ENCODE measurements around the gene NXPE1.

The NXPE1 gene

DNA sequence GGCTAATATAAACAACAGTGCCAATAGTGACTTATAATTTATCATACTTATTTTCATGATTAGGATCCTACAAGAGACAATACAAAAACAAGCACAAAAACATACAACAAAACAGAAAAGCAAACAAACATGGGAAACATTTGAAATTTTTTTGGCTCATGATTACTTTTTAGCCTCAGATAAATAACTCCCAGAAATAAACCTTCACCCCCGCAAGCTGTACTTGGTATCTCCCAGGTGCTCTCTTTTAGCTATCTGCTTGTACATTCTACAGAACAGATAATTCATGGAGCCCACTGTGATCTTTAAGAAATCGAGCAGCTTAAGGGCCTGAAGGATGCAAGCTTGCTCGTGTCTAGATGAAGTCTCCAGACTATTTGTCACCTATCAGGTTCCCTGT lies 35.0 kb upstream of the NXPE1 start:
- DNase-seq (no peak), ATAC-seq (replicated peaks) (no peak)
- no peak overlapping the region for H3K4me3 Mint-ChIP-seq
- no peaks in the 10 kb centered on the region for H3K36me3 Mint-ChIP-seq
- H3K4me1 Mint-ChIP-seq: no peaks in the 10 kb centered on the region
- H3K27me3 Mint-ChIP-seq: peaks cover 0 to 6% of the 10 kb centered on the region in 2 donors
- H3K27ac Mint-ChIP-seq: no peak overlapping the region
- H3K9me3 Mint-ChIP-seq: no peaks in the 10 kb centered on the region

DNA sequence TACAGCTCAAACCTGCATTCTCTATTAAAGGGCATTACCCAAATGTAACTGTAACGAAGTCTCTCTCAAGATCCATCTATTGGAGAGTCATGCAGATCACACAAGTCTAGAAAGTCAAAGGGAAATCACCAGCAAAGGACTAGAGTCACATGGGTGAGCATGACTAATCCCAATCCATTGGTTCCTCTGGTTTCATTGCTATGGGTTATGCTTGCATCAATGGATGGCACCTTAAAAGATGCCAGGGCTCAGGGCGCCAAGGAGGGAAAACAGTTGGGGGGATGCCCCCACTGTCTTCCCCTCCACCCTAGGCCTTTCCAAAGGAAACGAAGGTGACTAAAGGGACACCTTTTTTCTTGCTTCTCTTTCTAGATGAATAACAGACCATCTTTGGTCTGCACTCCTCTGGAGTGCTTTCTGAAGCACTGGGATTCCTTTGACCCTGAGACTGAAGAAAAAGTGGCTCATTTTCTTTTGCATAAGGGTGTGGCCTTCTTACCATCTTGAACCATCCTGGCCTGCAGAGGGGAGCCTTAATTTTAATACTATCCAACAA lies 27.8 kb upstream of the NXPE1 start:
- peaks cover 0 to 6% of the 10 kb centered on the region in 2 donors for H3K27me3 Mint-ChIP-seq
- H3K4me1 Mint-ChIP-seq: no peaks in the 10 kb centered on the region
- H3K9me3 Mint-ChIP-seq: peaks cover 16 to 32% of the 10 kb centered on the region in 2 donors
- no peak overlapping the region for H3K4me3 Mint-ChIP-seq
- H3K36me3 Mint-ChIP-seq: peaks cover 3 to 6% of the 10 kb centered on the region in 2 donors
- H3K27ac Mint-ChIP-seq: no peak overlapping the region
- DNase-seq (no peak), ATAC-seq (replicated peaks) (no peak)

GRCh38 chr11:114586797-114587196 lies 27.1 kb upstream of the NXPE1 start:
- H3K36me3 Mint-ChIP-seq: peaks cover 3 to 6% of the 10 kb centered on the region in 2 donors
- no peaks in the 10 kb centered on the region for H3K4me1 Mint-ChIP-seq
- H3K9me3 Mint-ChIP-seq: peaks cover 16 to 32% of the 10 kb centered on the region in 2 donors
- H3K4me3 Mint-ChIP-seq: no peak overlapping the region
- no peak for DNase-seq
- ATAC-seq (replicated peaks): no peak
- no peak overlapping the region for H3K27ac Mint-ChIP-seq
- H3K27me3 Mint-ChIP-seq: peaks cover 0 to under 1% of the 10 kb centered on the region in 2 donors

GRCh38 chr11:114571712-114572111 lies 12.0 kb upstream of the NXPE1 start:
- H3K4me3 Mint-ChIP-seq: no peak overlapping the region
- no peaks in the 10 kb centered on the region for H3K27me3 Mint-ChIP-seq
- no peaks in the 10 kb centered on the region for H3K4me1 Mint-ChIP-seq
- peaks cover 0 to 14% of the 10 kb centered on the region in 2 donors for H3K9me3 Mint-ChIP-seq
- no peak overlapping the region for H3K27ac Mint-ChIP-seq
- no peak for DNase-seq
- H3K36me3 Mint-ChIP-seq: no peaks in the 10 kb centered on the region
- ATAC-seq (replicated peaks): no peak

GRCh38 chr11:114569801-114570200 lies 10.1 kb upstream of the NXPE1 start:
- Mint-ChIP-seq H3K9me3 (peaks cover 0 to 3% of the 10 kb centered on the region in 2 donors), H3K27me3 (no peaks in the 10 kb centered on the region), H3K36me3 (no peaks in the 10 kb centered on the region), H3K4me3 (no peak overlapping the region), H3K4me1 (no peaks in the 10 kb centered on the region), H3K27ac (no peak overlapping the region)
- DNase-seq (no peak), ATAC-seq (replicated peaks) (no peak)

GRCh38 chr11:114566276-114566675 lies 6.6 kb upstream of the NXPE1 start:
- DNase-seq: no peak
- ATAC-seq (replicated peaks): no peak
- Mint-ChIP-seq H3K4me3 (no peak overlapping the region), H3K4me1 (no peaks in the 10 kb centered on the region), H3K27ac (no peak overlapping the region), H3K27me3 (no peaks in the 10 kb centered on the region), H3K36me3 (no peaks in the 10 kb centered on the region), H3K9me3 (peaks cover 0 to 5% of the 10 kb centered on the region in 2 donors)

- peaks cover 0 to 5% of the 10 kb centered on the region in 2 donors for H3K9me3 Mint-ChIP-seq
- no peaks in the 10 kb centered on the region for H3K4me1 Mint-ChIP-seq
- H3K27ac Mint-ChIP-seq: no peak overlapping the region
- no peaks in the 10 kb centered on the region for H3K36me3 Mint-ChIP-seq
- ATAC-seq (replicated peaks): no peak
- H3K27me3 Mint-ChIP-seq: no peaks in the 10 kb centered on the region
- H3K4me3 Mint-ChIP-seq: no peak overlapping the region
- no peak for DNase-seq
These were observed 5.2 kb upstream of the NXPE1 start for GRCh38 chr11:114564831-114565230.

DNA sequence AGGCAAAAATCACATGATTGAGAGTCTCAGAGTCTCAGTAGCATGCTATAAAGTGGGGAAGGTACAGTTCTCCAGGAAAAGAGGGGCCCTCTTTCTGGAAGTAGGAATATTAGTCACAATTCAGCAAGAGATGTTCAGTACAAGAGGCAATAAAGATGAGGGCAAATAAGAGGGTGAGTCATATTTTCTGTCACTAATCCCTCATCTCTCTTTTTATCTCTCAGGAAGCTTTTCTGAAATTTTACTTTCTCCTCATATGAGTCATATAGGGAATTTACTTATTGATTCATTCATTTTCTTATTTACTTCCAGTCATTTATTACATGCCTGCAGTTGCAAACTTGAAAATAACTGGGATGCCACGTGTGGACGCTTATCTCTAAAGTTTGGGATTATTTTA lies 3.4 kb upstream of the NXPE1 start:
- Mint-ChIP-seq H3K36me3 (no peaks in the 10 kb centered on the region), H3K9me3 (peaks cover 0 to 5% of the 10 kb centered on the region in 2 donors), H3K27ac (no peak overlapping the region), H3K4me1 (no peaks in the 10 kb centered on the region), H3K4me3 (no peak overlapping the region), H3K27me3 (no peaks in the 10 kb centered on the region)
- ATAC-seq (replicated peaks): no peak
- DNase-seq: no peak

GRCh38 chr11:114562166-114562916 lies 2.7 kb upstream of the NXPE1 start:
- Mint-ChIP-seq H3K9me3 (peaks cover 0 to 5% of the 10 kb centered on the region in 2 donors), H3K36me3 (no peaks in the 10 kb centered on the region), H3K27me3 (no peaks in the 10 kb centered on the region), H3K27ac (no peak overlapping the region), H3K4me1 (no peaks in the 10 kb centered on the region), H3K4me3 (no peak overlapping the region)
- ATAC-seq (replicated peaks): no peak
- no peak for DNase-seq

DNA sequence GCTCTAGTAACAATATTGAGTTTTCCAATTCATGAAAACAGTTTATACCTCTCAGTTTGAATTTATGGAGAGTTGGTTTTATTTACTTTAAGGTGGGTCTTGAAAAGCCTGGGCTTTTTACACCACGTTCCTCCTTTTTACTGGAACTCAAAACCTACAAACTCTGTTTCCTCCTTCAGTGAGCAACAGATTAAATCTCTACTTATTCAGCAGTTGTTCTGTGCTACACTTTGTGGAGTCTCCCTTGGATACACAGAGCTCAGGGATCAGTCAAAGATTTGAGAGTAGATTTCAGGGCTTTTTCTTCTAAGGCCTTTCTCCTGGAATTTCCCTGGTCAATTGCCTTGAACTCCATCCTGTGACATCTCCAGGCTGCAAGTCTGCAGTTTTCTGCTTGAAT lies 3.5 kb downstream of the NXPE1 start:
- DNase-seq (no peak), ATAC-seq (replicated peaks) (no peak)
- no peak overlapping the region for H3K4me3 Mint-ChIP-seq
- H3K27ac Mint-ChIP-seq: no peak overlapping the region
- no peaks in the 10 kb centered on the region for H3K27me3 Mint-ChIP-seq
- no peaks in the 10 kb centered on the region for H3K9me3 Mint-ChIP-seq
- H3K36me3 Mint-ChIP-seq: no peaks in the 10 kb centered on the region
- no peaks in the 10 kb centered on the region for H3K4me1 Mint-ChIP-seq

DNA sequence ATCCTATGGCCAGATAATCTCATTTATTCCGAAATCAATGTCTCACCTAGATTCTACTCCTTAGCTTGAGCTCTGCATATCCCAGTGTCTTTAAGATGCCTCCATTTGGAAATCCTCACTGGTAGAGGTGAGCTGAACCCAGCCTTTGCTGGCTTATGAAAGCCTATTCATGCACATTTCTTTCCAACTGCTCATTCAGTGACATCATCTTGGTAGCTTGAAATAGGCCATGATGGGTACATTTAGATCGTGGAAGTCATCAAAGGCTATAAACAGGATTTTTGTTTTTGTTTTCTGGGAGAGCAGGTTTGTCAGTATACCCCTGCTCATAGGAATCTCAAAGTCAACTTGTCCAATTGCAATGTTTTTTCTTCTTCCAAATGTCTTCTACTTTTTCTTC lies 6.0 kb downstream of the NXPE1 start:
- ATAC-seq (replicated peaks) (no peak), DNase-seq (no peak)
- Mint-ChIP-seq H3K36me3 (no peaks in the 10 kb centered on the region), H3K4me1 (no peaks in the 10 kb centered on the region), H3K4me3 (no peak overlapping the region), H3K9me3 (no peaks in the 10 kb centered on the region), H3K27me3 (no peaks in the 10 kb centered on the region), H3K27ac (no peak overlapping the region)

GRCh38 chr11:114551060-114551459 lies 8.6 kb downstream of the NXPE1 start:
- Mint-ChIP-seq H3K36me3 (no peaks in the 10 kb centered on the region), H3K4me1 (no peaks in the 10 kb centered on the region), H3K4me3 (no peak overlapping the region), H3K9me3 (no peaks in the 10 kb centered on the region), H3K27me3 (peaks cover 0 to 8% of the 10 kb centered on the region in 2 donors), H3K27ac (no peak overlapping the region)
- ATAC-seq (replicated peaks) (no peak), DNase-seq (no peak)

GRCh38 chr11:114525682-114526081 lies 34.0 kb downstream of the NXPE1 start:
- Mint-ChIP-seq H3K4me3 (no peak overlapping the region), H3K27me3 (peaks cover 0 to 12% of the 10 kb centered on the region in 2 donors), H3K36me3 (no peaks in the 10 kb centered on the region), H3K4me1 (no peaks in the 10 kb centered on the region), H3K9me3 (peaks cover 12 to 13% of the 10 kb centered on the region in 2 donors), H3K27ac (no peak overlapping the region)
- ATAC-seq (replicated peaks) (no peak), DNase-seq (no peak)

DNA sequence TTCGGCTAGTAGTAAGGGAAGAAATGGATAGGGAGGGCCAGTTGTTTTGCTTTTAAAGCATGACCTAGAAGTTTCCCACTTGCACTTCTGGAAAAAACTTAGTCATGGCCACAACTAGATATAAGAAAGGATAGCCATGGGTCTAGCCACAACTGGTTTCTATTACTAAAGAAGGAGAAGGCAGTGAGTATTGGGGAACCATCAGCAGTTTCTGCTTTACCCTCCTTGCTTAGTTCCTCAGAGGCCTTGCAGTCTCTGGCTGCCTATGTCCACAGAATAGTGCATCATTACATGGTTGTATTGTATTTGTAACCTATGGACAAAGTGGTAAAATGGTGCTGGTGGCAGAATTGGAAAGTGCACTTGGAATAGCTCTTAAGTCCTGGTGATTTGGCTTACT lies 35.6 kb downstream of the NXPE1 start:
- peaks cover 0 to 12% of the 10 kb centered on the region in 2 donors for H3K27me3 Mint-ChIP-seq
- H3K4me1 Mint-ChIP-seq: no peaks in the 10 kb centered on the region
- H3K9me3 Mint-ChIP-seq: peaks cover 12 to 13% of the 10 kb centered on the region in 2 donors
- H3K36me3 Mint-ChIP-seq: no peaks in the 10 kb centered on the region
- H3K27ac Mint-ChIP-seq: no peak overlapping the region
- no peak overlapping the region for H3K4me3 Mint-ChIP-seq
- ATAC-seq (replicated peaks): no peak
- no peak for DNase-seq

- Mint-ChIP-seq H3K4me3 (no peak overlapping the region), H3K36me3 (no peaks in the 10 kb centered on the region), H3K4me1 (no peaks in the 10 kb centered on the region), H3K27ac (no peak overlapping the region), H3K9me3 (peaks cover 12 to 13% of the 10 kb centered on the region in 2 donors), H3K27me3 (peaks cover 0 to 8% of the 10 kb centered on the region in 2 donors)
- no peak for DNase-seq
- no peak for ATAC-seq (replicated peaks)
These were observed 36.9 kb downstream of the NXPE1 start for GRCh38 chr11:114522818-114523217.
